Activated CD4-positive, alpha-beta T cell treated with anti-CD3 and anti-CD28 coated beads, Interleukin-2, amount 50 U/mL, for 16 hours (primary cell): ENCODE measurements around the gene ZSWIM4.

Source experiments
- DNase-seq: peaks from one replicate; pipeline ENCODE4 v3.0.0-alpha.2; 2020

Gene ZSWIM4

GRCh38 chr19:13813147-13813546, 17.9 kb downstream of the ZSWIM4 start:
- DNase-seq, result no peak

GRCh38 chr19:13814550-13814949, 19.3 kb downstream of the ZSWIM4 start:
- DNase-seq, result no peak

DNA sequence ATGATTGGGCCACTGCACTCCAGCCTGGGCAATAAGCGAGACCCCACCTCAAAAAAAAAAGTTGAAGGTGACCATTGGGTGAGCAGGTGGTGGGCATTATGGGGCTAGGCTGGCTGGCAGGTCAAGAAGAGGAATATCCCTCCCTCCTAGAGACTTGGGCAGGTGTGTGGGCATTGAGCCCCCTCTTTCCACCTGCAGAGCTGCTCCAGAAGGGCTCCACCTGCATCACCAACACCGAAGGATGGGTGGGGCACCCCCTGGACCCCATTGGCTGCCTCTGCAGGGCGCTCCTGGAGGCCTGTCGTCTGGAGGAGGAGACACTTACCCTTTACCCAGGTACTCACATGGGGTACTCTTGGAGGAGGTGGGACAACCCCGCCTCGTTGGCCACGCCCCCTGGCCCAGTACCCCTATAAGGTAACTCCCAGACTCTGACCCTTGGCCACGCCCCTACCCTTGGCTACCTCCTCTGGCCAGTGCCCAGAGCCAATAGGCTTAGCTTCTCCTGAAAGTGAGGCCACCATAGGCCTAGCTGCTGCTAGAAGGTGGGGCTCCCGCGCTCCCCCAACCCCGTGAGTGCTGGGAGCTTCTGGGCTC, 21.9 kb downstream of the ZSWIM4 start:
- DNase-seq, result no peak

DNA sequence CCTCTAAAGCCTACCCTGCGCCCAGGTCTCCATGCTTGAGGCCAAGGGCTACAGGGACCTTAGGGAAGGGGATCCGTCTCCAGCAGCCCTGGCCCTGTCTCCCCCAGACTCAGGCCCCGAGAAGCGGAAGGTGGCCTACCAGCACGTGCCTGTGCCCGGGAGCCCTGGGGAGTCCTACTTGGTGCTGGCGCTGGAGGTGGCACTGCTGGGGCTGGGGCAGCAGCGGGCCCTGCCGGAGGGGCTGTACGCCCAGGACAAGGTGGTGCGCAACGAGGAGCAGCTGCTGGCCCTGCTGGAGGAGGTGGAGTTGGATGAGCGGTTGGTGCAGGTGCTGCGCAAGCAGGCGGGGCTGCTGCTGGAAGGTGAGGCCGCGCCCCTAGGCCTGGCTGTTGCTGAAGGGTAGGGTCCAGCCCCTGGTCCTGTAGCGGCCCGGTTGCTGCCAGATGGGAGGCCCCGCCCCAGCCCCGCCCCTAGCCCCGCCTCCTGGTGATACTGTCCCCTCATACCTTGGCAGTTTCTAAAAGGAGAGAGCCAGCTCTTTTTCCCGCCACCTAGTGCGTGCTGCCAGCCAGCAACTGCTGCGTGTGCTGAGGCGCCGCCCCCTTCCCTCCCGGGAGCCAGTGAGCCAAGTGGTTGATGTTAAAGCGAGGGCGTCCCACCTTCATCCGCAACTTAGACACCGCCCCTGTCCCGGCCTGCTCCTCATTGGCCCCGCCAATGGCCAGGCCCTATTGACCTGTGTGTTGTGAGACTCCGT, 22.6 kb downstream of the ZSWIM4 start:
- no peak for DNase-seq

- no peak for DNase-seq
Measured at GRCh38 chr19:13819238-13819637, 24.0 kb downstream of the ZSWIM4 start.

DNA sequence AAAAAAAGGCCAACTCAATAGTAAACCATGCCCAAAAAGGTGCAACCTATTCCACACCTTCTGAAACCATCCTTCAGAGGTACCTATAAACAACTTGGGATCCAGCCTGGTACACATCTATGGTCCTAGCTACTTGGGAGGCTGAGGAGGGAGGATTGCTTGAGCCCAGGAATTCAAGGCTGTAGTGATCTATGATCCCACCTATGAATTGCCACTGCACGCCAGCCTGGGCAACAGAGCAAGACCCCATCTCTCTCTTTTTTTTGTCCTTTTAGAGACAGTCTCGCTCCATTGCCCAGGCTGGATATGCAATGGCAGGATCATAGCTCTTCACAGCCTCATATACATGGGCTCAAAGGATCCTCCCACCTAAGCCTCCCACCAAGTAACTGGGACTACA, 26.0 kb downstream of the ZSWIM4 start:
- DNase-seq, result no peak

DNA sequence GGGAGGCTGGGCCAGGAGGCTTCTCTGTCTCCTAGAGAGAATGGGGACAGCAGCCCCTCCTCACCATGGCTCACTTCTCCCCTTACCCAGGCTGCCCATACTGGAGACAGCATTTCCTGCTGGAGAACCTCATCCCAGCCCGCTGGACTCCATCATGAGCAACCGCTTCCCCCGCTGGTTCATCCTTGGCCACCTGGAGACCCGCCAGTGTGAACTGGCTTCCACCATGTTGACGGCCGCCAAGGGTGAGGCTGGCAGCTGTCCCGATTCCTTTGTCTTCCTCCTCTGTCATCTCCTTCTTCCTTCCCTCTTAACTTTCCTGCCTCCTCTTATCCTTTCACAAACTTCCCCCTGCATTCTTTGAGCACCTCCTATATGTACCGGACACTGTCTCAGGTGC, 28.0 kb downstream of the ZSWIM4 start:
- no peak for DNase-seq

DNA sequence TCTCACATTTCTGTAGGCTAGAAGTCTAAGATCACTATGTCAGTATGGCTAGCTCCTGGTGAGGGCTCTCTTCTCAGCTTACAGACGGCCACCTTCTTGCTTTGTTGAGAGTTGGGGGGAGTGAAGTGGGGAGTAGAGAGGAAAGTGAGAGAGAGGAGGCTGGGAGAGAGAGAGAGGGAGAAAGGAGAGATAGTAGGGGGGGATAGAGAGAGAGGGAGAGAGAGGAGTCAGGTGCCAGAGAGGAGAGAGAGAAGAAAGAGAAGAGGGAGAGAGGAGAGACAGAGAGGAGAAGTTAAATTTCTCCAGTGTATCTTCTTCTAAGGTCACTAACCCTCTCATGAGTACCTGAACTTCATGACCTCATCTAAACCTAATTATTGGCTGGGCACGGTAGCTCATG, 28.7 kb downstream of the ZSWIM4 start:
- DNase-seq, result no peak

GRCh38 chr19:13824703-13825102, 29.5 kb downstream of the ZSWIM4 start:
- no peak for DNase-seq

- no peak for DNase-seq
Measured at GRCh38 chr19:13825489-13826441, 30.5 kb downstream of the ZSWIM4 start.

- DNase-seq, result no peak
Measured at GRCh38 chr19:13826652-13827235, 31.5 kb downstream of the ZSWIM4 start.

GRCh38 chr19:13827656-13828055, 32.4 kb downstream of the ZSWIM4 start:
- DNase-seq, result no peak

- DNase-seq, result no peak
Measured at GRCh38 chr19:13830114-13830740, 35.0 kb downstream of the ZSWIM4 start.

DNA sequence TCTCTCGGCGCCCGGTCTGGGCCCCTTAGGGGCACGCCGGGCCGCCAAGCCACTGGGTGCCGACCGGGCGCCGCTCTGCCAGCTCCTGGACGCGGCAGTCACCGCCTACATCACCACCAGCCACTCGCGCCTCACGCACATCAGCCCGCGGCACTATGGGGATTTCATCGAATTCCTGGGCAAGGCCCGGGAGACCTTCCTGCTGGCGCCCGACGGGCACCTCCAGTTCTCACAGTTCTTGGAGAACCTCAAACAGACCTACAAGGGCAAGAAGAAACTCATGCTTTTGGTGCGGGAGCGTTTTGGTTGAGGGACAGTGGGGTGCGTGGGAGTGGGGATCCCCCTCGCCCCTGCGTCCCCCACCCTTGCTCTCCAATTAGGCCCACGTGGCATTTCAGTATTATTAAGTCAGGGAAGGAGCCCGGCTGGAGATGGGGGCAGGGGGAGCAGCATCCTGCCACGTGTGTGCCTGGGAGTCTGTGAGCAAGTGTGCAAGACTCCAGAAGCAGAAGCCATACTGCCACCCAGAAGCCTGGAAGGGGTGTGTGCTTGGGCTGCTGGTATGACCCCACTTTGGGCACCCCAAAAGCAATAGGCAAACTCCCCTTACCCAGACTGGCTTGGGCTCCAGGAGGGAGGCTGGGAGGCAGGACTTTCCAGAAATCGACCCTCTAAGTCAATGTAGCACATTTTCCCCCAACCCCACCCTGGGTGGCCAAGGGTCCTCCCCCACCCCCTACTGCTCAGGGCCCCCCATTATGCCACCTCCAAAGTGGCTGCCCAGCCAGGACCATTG, 35.7 kb downstream of the ZSWIM4 start:
- no peak for DNase-seq

- DNase-seq, result no peak
Measured at GRCh38 chr19:13831537-13832467, 36.6 kb downstream of the ZSWIM4 start.

DNA sequence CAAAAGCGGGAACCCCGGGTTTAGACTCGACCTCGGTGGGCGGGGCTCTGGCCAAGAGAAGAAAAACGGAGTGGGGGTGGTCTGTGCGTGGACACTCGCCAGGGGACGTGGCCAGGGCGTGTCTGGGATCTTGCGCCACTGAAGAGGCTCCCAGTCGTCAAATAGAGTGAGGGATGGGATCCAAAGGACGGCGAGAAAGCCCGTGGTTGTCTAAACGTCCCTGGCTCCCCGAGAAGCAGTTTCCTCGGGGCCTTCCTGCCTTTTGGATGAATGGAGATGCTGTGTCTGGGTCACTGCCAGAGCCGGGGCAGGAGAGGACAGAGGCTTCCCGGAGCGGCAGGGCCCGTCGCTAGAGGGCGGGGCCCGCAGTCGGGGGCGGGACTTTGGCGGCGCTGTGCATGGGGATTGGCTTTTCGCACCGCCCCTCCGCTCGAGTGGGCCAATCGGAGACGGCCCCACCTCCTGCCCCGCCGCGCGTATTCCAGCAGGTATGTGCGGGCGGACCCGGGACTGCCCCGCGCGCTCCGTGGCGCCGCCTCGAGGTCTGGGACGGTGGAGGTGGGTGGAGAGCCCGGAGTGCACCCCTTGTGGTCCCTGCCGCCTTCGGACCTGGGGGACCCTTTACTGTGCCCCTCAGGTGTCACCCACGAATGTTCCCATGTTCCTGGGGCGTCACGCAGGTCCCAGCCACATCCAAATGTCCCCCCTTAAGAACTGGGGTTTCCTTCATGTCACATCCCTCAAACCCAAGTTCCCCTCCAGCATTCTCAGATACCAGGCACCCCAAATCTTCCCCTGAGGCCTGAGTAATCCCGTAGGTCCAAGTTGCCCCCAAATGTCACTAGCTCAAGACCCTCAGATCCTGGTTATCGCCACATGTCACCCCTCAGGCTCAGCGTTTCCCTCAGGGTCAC, 38.3 kb downstream of the ZSWIM4 start:
- peak; percentile 91 for DNase-seq

DNA sequence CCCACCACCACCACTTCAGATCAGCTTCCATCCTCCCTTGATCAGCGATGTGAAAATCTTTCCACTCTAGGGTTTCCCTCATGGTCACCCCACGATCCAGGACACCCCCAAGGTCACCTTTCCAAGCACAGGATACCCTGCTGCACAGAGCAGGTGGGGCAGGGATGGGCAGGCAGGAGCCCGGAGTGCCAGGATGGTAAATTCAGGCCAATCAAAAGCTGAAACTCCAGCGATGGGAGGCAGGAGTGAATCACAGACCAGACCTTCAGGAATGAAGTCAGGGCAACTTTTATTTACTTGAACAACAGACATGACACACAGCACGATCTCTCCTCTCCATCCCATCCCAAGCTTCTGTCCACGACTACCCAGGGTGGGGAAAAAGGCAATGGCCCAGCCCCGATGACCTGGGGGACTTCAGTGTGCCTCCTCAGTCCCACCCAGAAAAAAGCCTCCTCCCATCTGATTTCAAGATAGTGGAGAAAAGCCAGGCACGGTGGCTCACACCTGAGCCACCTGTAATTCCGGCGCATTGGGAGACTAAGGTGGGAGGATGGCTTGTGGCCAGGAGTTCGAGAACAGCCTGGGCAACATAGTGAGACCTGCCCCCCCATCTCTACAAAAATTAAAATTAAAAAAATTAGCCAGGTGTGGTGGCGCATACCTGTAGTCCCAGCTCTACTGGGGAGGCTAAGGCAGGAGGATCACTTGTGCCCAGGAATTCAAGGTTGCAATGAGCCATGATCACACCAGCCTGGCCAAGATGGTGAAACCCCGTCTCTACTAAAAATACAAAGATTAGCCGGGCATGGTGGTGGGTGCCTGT, 39.2 kb downstream of the ZSWIM4 start:
- DNase-seq, result no peak
